ENCODE results near the gene FAM118A. TPM values are rescaled to one million over a fixed set of nuclear protein-coding genes. Genes with fewer than 3 reads are reported as not detected.
"Not testable (repeated sequence)": the region's sequence is repeated elsewhere in the genome, so short reads cannot be mapped to it uniquely, and the experiment has no call there.

FAM118A gene
- total RNA-seq, 1 donor from 2014 or later: 28.2 TPM

- FAIRE-seq (no peak), DNase-seq (ENCODE audit: low read depth) (peak; percentile 26)
- H3K4me3 ChIP-seq (ENCODE audit: low read depth, low read length): no peak overlapping the region
- H3K27me3 ChIP-seq (ENCODE audit: control insufficient read depth, insufficient read depth, low read length): no peaks in the 10 kb centered on the region
- H3K36me3 ChIP-seq (ENCODE audit: control insufficient read depth, insufficient read depth, low read length): peaks cover 6% of the 10 kb centered on the region
- TF ChIP-seq CTCF (IDR thresholded peaks at IDR 0.05; ENCODE audit: insufficient read depth, low read length, severe bottlenecking): peak; percentile 8
These were observed 34.6 kb downstream of the FAM118A start for GRCh38 chr22:45344334-45344733.

GRCh38 chr22:45349916-45350315, 40.2 kb downstream of the FAM118A start:
- FAIRE-seq (no peak), DNase-seq (ENCODE audit: low read depth) (no peak)
- H3K36me3 ChIP-seq (ENCODE audit: control insufficient read depth, insufficient read depth, low read length): no peaks in the 10 kb centered on the region
- H3K4me3 ChIP-seq (ENCODE audit: low read depth, low read length): no peak overlapping the region
- H3K27me3 ChIP-seq (ENCODE audit: control insufficient read depth, insufficient read depth, low read length): no peaks in the 10 kb centered on the region
- TF ChIP-seq CTCF (IDR thresholded peaks at IDR 0.05; ENCODE audit: insufficient read depth, low read length, severe bottlenecking): no peak

GRCh38 chr22:45351956-45352355, 42.2 kb downstream of the FAM118A start:
- DNase-seq (ENCODE audit: low read depth): peak; percentile 71

GRCh38 chr22:45352757-45353156, 43.0 kb downstream of the FAM118A start:
- peak; percentile 83 for DNase-seq (ENCODE audit: low read depth)
- H3K4me3 ChIP-seq (ENCODE audit: low read depth, low read length); H3K27me3 ChIP-seq (ENCODE audit: control insufficient read depth, insufficient read depth, low read length); FAIRE-seq; H3K36me3 ChIP-seq (ENCODE audit: control insufficient read depth, insufficient read depth, low read length): not testable (repeated sequence)

More at GRCh38 chr22:45351956-45352355, 42.2 kb downstream of the FAM118A start:
- H3K4me3 ChIP-seq (ENCODE audit: low read depth, low read length): no peak overlapping the region
- no peak for TF ChIP-seq CTCF (IDR thresholded peaks at IDR 0.05; ENCODE audit: insufficient read depth, low read length, severe bottlenecking)
- H3K36me3 ChIP-seq (ENCODE audit: control insufficient read depth, insufficient read depth, low read length): no peaks in the 10 kb centered on the region
- no peak for FAIRE-seq
- no peaks in the 10 kb centered on the region for H3K27me3 ChIP-seq (ENCODE audit: control insufficient read depth, insufficient read depth, low read length)

GRCh38 chr22:45353786-45354185, 44.1 kb downstream of the FAM118A start:
- H3K36me3 ChIP-seq (ENCODE audit: control insufficient read depth, insufficient read depth, low read length): no peaks in the 10 kb centered on the region
- no peak for FAIRE-seq

GRCh38 chr22:45357490-45357889, 47.8 kb downstream of the FAM118A start:
- no peak for FAIRE-seq
- H3K4me3 ChIP-seq (ENCODE audit: low read depth, low read length): no peak overlapping the region
- TF ChIP-seq CTCF (IDR thresholded peaks at IDR 0.05; ENCODE audit: insufficient read depth, low read length, severe bottlenecking): no peak
- no peaks in the 10 kb centered on the region for H3K36me3 ChIP-seq (ENCODE audit: control insufficient read depth, insufficient read depth, low read length)
- no peak for DNase-seq (ENCODE audit: low read depth)
- H3K27me3 ChIP-seq (ENCODE audit: control insufficient read depth, insufficient read depth, low read length): peaks cover 2% of the 10 kb centered on the region

More at GRCh38 chr22:45353786-45354185, 44.1 kb downstream of the FAM118A start:
- Histone ChIP-seq H3K4me3 (ENCODE audit: low read depth, low read length) (no peak overlapping the region), H3K27me3 (ENCODE audit: control insufficient read depth, insufficient read depth, low read length) (peaks cover 2% of the 10 kb centered on the region)
- TF ChIP-seq CTCF (IDR thresholded peaks at IDR 0.05; ENCODE audit: insufficient read depth, low read length, severe bottlenecking): no peak
- DNase-seq (ENCODE audit: low read depth): no peak
